Measurements from ENCODE around the gene CADPS. TPM values are rescaled to one million over a fixed set of nuclear protein-coding genes. Genes with fewer than 3 reads are reported as not detected.

Gene CADPS
- total RNA-seq, 2 experiments from 2014 or later, result not detected

GRCh38 chr3:62433396-62433795 is 441.8 kb downstream of the CADPS start:
- CTCF ChIA-PET, result interaction anchor here (0.8 kb wide), 1 partner anchor 46 kb away, joined by 3 read pairs; no protein-coding TSS in a partner anchor
- no peak for DNase-seq
- Mint-ChIP-seq H3K9me3 (ENCODE audit: low read depth) (no peaks in the 10 kb centered on the region), H3K4me3 (no peak overlapping the region), H3K4me1 (no peaks in the 10 kb centered on the region), H3K27ac (no peak overlapping the region), H3K27me3 (peaks cover 18% of the 10 kb centered on the region), H3K36me3 (ENCODE audit: low read depth) (no peaks in the 10 kb centered on the region)
- ATAC-seq, result no peak
- intact Hi-C loops (cut with DNase I, micrococcal nuclease), result no loop called here
- POLR2A ChIA-PET, result no interaction called here

- H3K9me3 Mint-ChIP-seq (ENCODE audit: low read depth), result no peaks in the 10 kb centered on the region
- H3K27me3 Mint-ChIP-seq, result peaks cover 5% of the 10 kb centered on the region
- no peaks in the 10 kb centered on the region for H3K4me1 Mint-ChIP-seq
- no peak overlapping the region for H3K27ac Mint-ChIP-seq
- no peak for DNase-seq
- CTCF ChIA-PET, result no interaction called here
- no peaks in the 10 kb centered on the region for H3K36me3 Mint-ChIP-seq (ENCODE audit: low read depth)
- ATAC-seq, result no peak
- intact Hi-C loops (cut with DNase I, micrococcal nuclease), result no loop called here
- H3K4me3 Mint-ChIP-seq, result no peak overlapping the region
- POLR2A ChIA-PET, result no interaction called here
These were observed 454.0 kb downstream of the CADPS start for GRCh38 chr3:62421207-62421606.

GRCh38 chr3:62416144-62416543 is 459.1 kb downstream of the CADPS start:
- CTCF ChIA-PET, result interaction anchor here (1.3 kb wide), 1 partner anchor 52 kb away, joined by 4 read pairs; no protein-coding TSS in a partner anchor
- Mint-ChIP-seq H3K36me3 (ENCODE audit: low read depth) (no peaks in the 10 kb centered on the region), H3K27me3 (peaks cover 7% of the 10 kb centered on the region), H3K4me1 (no peaks in the 10 kb centered on the region), H3K9me3 (ENCODE audit: low read depth) (no peaks in the 10 kb centered on the region), H3K4me3 (no peak overlapping the region), H3K27ac (no peak overlapping the region)
- ATAC-seq, result no peak
- POLR2A ChIA-PET, result no interaction called here
- no peak for DNase-seq
- intact Hi-C loops (cut with DNase I, micrococcal nuclease), result no loop called here

GRCh38 chr3:62415312-62415801 is 459.9 kb downstream of the CADPS start:
- Mint-ChIP-seq H3K27me3 (peaks cover 6% of the 10 kb centered on the region), H3K9me3 (ENCODE audit: low read depth) (no peaks in the 10 kb centered on the region), H3K4me3 (no peak overlapping the region), H3K27ac (no peak overlapping the region), H3K4me1 (no peaks in the 10 kb centered on the region), H3K36me3 (ENCODE audit: low read depth) (no peaks in the 10 kb centered on the region)
- ATAC-seq (no peak), DNase-seq (no peak)
- POLR2A ChIA-PET, result no interaction called here
- intact Hi-C loops (cut with DNase I, micrococcal nuclease), result no loop called here
- CTCF ChIA-PET, result interaction anchor here (1.3 kb wide), 1 partner anchor 52 kb away, joined by 4 read pairs; no protein-coding TSS in a partner anchor

- Mint-ChIP-seq H3K9me3 (ENCODE audit: low read depth) (no peaks in the 10 kb centered on the region), H3K36me3 (ENCODE audit: low read depth) (no peaks in the 10 kb centered on the region), H3K4me3 (no peak overlapping the region), H3K27ac (no peak overlapping the region), H3K4me1 (no peaks in the 10 kb centered on the region), H3K27me3 (peaks cover 4% of the 10 kb centered on the region)
- ATAC-seq (no peak), DNase-seq (no peak)
- POLR2A ChIA-PET, result no interaction called here
- intact Hi-C loops (cut with DNase I, micrococcal nuclease), result no loop called here
- CTCF ChIA-PET, result no interaction called here
These were observed 460.4 kb downstream of the CADPS start for GRCh38 chr3:62414786-62415185.

- CTCF ChIA-PET, result no interaction called here
- Mint-ChIP-seq H3K27ac (no peak overlapping the region), H3K27me3 (peaks cover 3% of the 10 kb centered on the region), H3K36me3 (ENCODE audit: low read depth) (no peaks in the 10 kb centered on the region), H3K9me3 (ENCODE audit: low read depth) (no peaks in the 10 kb centered on the region), H3K4me3 (no peak overlapping the region), H3K4me1 (no peaks in the 10 kb centered on the region)
- DNase-seq, result no peak
- ATAC-seq, result no peak
- POLR2A ChIA-PET, result no interaction called here
- intact Hi-C loops (cut with DNase I, micrococcal nuclease), result no loop called here
These were observed 461.5 kb downstream of the CADPS start for GRCh38 chr3:62413687-62414086.

- ChIA-PET CTCF (interaction anchor here (0.6 kb wide), 1 partner anchor 21 kb away, joined by 3 read pairs; no protein-coding TSS in a partner anchor), POLR2A (no interaction called here)
- Mint-ChIP-seq H3K27ac (no peak overlapping the region), H3K36me3 (ENCODE audit: low read depth) (no peaks in the 10 kb centered on the region), H3K9me3 (ENCODE audit: low read depth) (no peaks in the 10 kb centered on the region), H3K4me1 (no peaks in the 10 kb centered on the region), H3K27me3 (peaks cover 7% of the 10 kb centered on the region), H3K4me3 (no peak overlapping the region)
- ATAC-seq (no peak), DNase-seq (no peak)
- intact Hi-C loops (cut with DNase I, micrococcal nuclease), result no loop called here
These were observed 468.3 kb downstream of the CADPS start for GRCh38 chr3:62406945-62407344.

- no peaks in the 10 kb centered on the region for H3K9me3 Mint-ChIP-seq (ENCODE audit: low read depth)
These were observed 469.6 kb downstream of the CADPS start for GRCh38 chr3:62405566-62405965.

GRCh38 chr3:62405135-62405534 is 470.1 kb downstream of the CADPS start:
- no peak for ATAC-seq
- intact Hi-C loops (cut with DNase I, micrococcal nuclease), result no loop called here

More at GRCh38 chr3:62405566-62405965, 469.6 kb downstream of the CADPS start:
- CTCF ChIA-PET, result no interaction called here
- DNase-seq (no peak), ATAC-seq (no peak)
- H3K4me3 Mint-ChIP-seq, result no peak overlapping the region
- POLR2A ChIA-PET, result no interaction called here
- no peaks in the 10 kb centered on the region for H3K36me3 Mint-ChIP-seq (ENCODE audit: low read depth)
- no peaks in the 10 kb centered on the region for H3K4me1 Mint-ChIP-seq
- peaks cover 10% of the 10 kb centered on the region for H3K27me3 Mint-ChIP-seq
- no peak overlapping the region for H3K27ac Mint-ChIP-seq
- intact Hi-C loops (cut with DNase I, micrococcal nuclease), result no loop called here

GRCh38 chr3:62404321-62404720 is 470.9 kb downstream of the CADPS start:
- Mint-ChIP-seq H3K27me3 (peaks cover 10% of the 10 kb centered on the region), H3K9me3 (ENCODE audit: low read depth) (no peaks in the 10 kb centered on the region), H3K36me3 (ENCODE audit: low read depth) (no peaks in the 10 kb centered on the region), H3K4me1 (no peaks in the 10 kb centered on the region), H3K27ac (no peak overlapping the region), H3K4me3 (no peak overlapping the region)
- POLR2A ChIA-PET, result no interaction called here
- ATAC-seq (no peak), DNase-seq (no peak)
- intact Hi-C loops (cut with DNase I, micrococcal nuclease), result no loop called here
- CTCF ChIA-PET, result no interaction called here

More at GRCh38 chr3:62405135-62405534, 470.1 kb downstream of the CADPS start:
- ChIA-PET POLR2A (no interaction called here), CTCF (no interaction called here)
- Mint-ChIP-seq H3K36me3 (ENCODE audit: low read depth) (no peaks in the 10 kb centered on the region), H3K27ac (no peak overlapping the region), H3K27me3 (peaks cover 10% of the 10 kb centered on the region), H3K4me3 (no peak overlapping the region), H3K4me1 (no peaks in the 10 kb centered on the region), H3K9me3 (ENCODE audit: low read depth) (no peaks in the 10 kb centered on the region)
- DNase-seq, result no peak

- ATAC-seq (no peak), DNase-seq (no peak)
- peaks cover 10% of the 10 kb centered on the region for H3K27me3 Mint-ChIP-seq
- no peak overlapping the region for H3K27ac Mint-ChIP-seq
- intact Hi-C loops (cut with DNase I, micrococcal nuclease), result no loop called here
- no peak overlapping the region for H3K4me3 Mint-ChIP-seq
- H3K4me1 Mint-ChIP-seq, result no peaks in the 10 kb centered on the region
- no peaks in the 10 kb centered on the region for H3K9me3 Mint-ChIP-seq (ENCODE audit: low read depth)
- POLR2A ChIA-PET, result no interaction called here
- H3K36me3 Mint-ChIP-seq (ENCODE audit: low read depth), result no peaks in the 10 kb centered on the region
- CTCF ChIA-PET, result no interaction called here
These were observed 471.5 kb downstream of the CADPS start for GRCh38 chr3:62403765-62404164.

GRCh38 chr3:62392626-62393292 is 482.5 kb downstream of the CADPS start:
- Mint-ChIP-seq H3K4me1 (no peaks in the 10 kb centered on the region), H3K36me3 (ENCODE audit: low read depth) (no peaks in the 10 kb centered on the region), H3K9me3 (ENCODE audit: low read depth) (peaks cover 4% of the 10 kb centered on the region), H3K4me3 (no peak overlapping the region), H3K27ac (no peak overlapping the region), H3K27me3 (peaks cover 17% of the 10 kb centered on the region)
- POLR2A ChIA-PET, result no interaction called here
- intact Hi-C loops (cut with DNase I, micrococcal nuclease), result no loop called here
- DNase-seq (no peak), ATAC-seq (no peak)
- CTCF ChIA-PET, result no interaction called here

Data from activated CD4-positive, alpha-beta T cell treated with anti-CD3 and anti-CD28 coated beads for 36 hours (primary cell).